GM19025 (cell line): ENCODE measurements around the gene CD7.
"Not testable (repeated sequence)": the region's sequence is repeated elsewhere in the genome, so short reads cannot be mapped to it uniquely, and the experiment has no call there.

Source experiments
- ATAC-seq: cut with Tn5 transposase; IDR thresholded peaks from one replicate; pipeline ENCODE4 v1.9.1; 2021; ENCODE audit warnings: mild to moderate bottlenecking, low read depth, moderate library complexity; ENCODE audit not compliant: unreplicated experiment

CD7 gene

DNA sequence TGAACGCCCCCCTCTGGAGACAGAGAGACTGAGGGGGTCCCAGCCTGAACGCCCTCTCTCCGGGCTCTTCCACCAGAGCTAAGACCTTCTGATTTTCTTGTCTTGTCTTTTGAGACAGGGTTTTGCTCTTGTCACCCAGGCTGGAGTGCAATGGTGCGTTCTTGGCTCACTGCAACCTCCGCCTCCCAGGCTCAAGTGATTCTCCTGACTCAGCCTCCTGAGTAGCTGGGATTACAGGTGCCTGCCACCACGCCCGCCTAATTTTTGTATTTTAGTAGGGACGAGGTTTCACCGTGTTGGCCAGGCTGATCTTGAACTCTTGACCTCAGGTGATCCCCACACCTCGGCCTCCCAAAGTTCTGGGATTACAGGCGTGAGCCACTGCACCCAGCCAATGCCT, 30.6 kb upstream of the CD7 start:
- not testable (repeated sequence) for ATAC-seq

DNA sequence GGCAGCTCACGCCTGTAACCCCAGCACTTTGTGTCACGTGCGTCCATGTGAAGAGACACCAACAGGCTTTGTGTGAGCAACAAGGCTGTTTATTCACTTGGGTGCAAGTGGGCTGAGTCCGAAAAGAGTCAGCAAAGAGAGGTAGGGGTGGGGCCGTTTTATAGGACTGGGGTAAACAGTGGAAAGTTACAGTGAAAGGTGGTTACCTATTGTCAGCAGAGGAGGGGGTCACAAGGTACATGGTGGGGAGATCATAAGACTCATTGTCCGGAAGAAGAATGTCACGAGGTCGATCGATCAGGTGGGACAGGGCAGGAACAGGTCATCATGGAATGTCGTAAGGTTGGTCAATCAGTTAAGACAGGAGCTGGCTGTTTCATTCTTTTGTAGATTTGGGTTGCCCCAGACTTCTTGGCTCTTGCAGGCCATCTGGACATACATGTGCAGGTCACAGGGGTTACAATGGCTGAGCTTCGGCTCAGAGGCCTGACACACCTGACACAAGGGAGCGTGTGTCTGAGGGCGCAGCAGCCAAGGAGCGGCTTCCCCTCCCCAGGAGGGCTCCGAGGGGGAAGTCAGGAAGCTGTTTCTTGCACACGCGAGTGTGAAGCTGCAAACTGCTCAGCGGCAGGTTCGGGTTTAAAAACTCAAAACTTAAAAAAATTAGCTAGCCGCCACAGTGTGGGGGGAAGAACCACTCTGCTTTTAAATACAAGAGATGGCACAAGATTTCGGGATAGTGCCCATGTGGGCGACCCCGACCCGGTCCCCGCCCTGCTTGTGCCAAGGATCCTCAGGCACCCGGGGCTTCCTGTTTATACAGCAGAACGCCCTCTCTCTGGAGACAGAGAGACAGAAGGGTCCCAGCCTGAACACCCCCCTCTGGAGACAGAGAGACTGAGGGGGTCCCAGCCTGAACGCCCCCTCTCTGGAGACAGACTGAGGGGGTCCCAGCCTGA, 29.2 kb upstream of the CD7 start:
- no peak for ATAC-seq

DNA sequence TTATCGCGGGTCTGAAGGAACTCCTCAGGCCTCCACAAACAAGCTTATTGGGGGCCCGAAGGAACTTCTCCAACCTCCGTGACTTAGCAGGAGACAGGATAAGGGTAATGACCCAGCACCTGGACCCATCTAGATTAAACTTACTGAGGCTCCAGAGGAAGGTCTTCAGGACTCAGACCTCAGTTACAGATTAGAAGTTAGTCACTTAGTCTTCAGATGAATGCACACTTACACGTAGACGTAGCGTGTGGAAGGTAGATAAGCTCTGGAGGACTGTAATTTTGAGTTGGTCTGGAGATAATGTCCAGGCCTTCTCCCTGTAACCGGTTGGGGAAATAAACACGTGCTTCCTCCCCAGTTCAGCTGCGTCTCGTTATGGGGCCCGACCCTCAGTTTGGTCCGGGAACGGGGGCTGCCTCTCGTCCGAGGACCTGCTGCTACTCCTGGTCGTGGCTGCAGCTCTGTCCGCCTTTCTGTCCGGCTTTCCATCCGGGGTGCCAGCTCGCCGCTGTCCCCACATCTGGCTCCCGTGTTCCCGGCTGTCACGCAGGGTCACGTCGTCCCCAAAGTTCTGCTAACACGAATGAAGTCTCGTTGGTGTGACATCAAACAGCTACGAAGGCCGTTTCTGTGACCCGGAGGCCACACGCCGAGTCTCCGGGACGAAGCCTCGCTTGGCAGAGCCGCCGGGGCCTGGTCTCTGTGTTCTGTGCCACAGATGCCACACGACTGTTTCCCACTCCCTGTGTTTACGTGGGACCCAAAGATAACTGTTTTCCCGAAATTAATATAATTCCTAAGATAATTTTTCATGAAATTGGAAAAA, 28.0 kb upstream of the CD7 start:
- no peak for ATAC-seq

DNA sequence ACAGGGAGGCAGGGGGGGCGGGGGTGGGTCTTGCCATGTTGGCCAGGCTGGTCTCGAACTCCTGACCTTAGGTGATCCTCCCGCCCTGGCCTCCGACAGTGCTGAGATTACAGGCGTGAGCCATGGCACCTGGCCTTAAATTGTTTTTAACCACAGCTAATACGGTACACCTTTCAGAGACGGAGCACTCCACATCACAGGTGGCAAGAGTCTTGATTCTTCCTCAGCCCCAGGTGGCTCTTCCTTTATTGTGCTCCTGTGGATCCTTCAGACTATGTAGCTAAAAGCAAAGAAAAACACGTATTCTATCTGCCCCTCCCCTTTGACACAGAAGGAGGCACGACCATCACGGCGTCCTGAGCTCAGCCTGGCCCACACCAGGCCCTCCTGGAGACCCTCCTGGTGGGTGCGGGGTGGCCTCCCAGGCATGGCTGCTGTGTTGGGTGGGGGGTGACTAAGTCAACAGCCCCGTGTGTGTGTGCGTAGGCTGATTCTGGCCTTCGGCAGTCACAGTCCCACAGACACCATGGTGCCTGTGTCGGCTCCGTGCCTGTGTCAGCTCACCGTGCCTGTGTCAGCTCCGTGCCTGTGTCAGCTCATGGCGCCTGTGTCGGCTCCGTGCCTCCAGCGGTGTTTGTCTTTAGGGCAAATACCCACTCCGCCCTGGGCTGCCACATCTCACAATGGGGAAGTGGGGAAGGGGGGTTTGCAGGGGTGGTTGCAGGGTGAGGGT, 26.9 kb upstream of the CD7 start:
- ATAC-seq, result no peak

DNA sequence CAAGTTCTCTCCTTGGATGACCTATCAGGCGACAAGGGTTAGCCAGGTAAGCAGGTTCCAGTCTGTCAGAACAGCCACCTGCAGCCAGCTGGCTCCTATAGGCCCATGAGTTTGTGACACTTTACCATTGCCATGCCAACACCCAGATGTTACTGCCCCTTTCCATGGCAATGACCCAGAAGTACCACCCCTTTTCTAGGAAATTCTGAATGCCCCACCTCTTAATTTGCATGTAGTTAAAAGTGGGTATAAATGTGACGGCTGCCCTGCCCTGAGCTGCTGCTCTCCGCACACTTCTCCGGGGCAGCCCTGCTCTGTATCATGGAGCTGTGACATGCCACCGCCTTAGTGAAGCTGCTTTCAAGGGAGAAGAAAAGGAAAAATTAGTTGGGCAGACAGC, 26.2 kb upstream of the CD7 start:
- ATAC-seq, result no peak

DNA sequence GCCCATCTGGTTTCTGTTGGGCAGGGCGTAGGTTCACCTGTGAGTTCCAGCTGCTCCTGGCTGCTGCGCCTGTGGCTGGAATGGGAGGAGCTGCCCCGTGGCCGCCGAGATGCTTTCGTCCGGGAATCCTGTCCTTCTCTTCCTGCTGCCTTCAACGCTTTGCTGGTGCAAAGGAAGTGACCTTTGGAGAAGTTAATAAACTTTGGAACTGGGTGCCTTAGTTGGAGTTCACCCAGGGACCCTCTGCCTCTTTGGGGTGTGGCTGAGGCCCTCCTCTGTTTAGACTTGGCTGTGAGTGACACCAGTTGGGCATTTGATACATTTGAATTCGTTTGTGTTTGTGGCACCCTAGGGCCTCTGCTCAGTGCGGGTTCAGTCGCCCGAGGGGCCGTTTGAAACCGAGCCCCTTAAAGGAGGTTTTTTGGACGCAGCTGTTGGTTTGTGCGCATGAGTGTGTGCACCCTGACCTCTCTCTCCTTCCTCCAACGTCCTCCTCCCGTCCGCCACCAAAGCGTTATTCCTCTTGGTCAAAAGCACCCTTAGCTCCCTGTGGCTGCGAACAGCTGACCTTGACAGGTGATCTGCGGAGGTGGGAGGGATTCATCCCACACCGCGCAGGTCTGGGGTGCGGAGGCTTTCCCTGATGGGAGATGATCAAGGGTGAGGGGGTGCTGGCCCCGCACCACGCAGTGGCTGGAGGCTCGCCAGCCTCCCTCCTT, 25.1 kb upstream of the CD7 start:
- ATAC-seq, result no peak

DNA sequence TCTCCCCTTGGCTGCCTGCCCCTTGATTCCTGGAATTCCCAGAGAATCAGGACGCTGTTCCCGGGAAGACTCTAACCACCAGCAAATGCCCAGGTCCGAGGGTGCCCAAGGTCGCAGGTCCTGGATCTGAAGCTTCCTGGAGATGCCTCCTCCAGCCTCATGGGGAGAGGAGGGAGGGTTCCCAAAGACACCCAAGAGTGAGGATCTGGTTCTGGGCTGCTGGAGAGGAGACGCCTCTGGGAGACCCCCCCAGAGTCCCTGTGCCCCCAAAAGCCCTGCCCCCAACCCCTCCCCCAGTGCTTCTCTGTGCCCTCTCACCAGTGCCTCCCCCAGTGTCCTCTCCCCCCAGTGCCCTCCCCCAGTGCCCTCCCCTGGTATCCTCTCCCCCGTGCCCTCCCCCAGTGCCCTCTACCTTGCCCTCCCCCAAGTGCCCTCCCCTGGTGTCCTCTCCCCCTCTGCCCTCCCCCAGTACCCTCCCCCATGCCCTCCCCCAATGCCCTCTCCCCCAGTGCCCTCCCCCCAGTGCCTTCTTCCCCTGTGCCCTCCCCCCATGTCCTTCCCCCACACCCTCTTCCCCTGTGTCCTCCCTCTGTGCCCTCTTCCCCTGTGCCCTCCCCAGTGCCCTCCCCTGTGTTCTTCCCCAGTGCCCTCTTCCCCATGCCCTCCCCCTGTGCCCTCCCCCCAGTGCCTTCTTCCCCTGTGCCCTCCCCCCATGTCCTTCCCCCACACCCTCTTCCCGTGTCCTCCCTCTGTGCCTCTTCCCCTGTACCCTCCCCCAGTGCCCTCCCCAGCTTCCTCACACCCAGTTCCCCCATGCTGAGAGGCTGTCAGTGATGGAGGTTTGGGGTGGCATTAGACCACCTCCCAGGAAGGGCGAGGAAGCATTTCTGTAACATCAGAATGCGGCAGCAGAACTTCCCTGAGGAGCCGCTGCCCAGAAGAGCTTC, 22.5 kb upstream of the CD7 start:
- ATAC-seq, result no peak

DNA sequence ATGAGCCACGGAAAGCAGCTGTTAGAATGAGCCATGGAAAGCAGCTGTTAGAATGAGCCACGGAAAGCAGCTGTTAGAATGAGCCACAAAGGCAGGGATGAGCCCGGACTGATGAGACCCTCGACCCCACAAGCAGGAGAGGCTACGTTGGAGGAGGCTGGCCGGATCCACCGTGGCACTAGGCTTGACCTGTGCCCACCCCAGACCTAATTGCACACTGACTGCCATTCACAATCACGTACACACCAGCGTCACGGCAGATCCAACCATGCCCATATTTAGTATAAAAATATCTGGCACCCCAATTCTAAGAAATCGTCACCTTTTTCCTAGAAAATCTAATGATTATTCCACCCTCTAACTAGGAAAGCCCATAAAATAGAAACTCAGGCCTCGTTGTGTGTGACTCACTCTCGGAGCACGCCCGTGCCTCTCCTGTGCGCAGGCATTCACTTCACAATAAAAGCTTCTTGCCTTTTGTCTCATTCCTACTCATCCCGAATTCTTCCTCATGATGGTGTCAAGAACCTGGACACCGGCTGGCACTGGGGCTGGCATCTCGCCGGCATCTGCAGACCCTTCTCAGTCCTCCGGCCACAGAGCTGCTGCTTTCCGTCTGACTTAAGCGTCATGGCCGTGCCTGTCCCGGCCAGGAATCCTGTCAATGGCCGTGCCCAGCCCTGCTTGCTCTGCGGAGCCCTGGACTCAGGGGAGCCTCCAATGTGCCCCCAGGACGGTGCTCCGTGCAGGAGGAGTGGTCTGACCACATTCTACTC, 21.6 kb upstream of the CD7 start:
- ATAC-seq, result no peak

DNA sequence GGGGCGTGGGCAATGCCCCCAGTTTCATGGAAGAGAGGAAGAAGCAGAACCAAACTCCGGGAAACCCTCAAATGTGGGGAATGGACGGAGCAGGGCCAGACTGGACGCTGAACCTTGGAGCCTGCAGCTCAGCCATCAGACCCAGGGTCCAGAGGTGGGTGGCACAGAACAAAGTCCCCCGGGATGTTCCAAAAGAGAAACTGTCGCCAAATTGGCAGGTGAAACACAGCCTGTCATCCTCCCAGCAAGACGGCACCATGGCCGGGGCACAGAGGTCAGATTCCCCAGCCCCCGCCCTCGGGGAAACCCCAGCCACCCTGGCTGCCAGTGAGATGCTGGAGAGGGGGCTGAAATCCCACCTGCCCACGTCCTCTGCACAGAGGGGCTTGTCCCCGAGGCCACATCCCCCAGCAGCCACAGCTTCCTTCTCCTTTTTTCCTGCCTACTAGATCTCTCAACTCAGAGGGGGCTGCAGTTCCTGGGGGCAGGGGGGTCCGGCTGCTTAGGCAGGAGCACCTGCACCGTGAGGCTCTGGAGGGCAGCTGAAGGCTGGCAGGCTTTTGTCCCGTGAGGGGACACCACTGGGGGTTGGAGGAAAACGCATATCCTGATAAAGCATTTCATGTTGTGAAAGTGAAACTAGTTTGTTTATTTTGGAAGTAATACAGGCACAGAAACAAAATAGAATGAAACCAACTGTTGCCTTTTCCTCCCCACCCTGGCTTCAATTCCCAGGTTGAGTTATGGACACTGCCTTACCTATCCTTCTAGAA, 17.4 kb upstream of the CD7 start:
- no peak for ATAC-seq

DNA sequence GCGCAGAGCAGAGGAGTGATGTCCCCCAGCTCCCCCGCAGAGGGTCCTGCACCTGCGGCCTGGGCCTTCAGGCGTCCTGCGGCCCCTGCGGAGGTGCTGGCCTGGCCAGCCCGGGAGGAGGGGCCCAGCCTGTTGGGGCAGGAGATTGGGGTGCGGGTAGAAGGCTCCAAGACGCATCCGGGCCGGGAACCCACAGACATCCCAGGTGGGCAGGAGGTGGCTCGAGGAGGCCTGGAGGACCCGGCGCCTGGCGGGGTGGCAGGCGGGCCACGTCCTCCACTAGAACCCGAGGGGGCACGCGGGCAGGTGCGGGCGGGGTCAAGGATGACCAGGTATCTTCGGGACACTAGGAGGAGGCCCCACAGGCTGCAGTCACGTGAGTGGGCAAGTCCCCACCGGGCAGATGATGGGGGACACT, 16.8 kb upstream of the CD7 start:
- ATAC-seq, result no peak

DNA sequence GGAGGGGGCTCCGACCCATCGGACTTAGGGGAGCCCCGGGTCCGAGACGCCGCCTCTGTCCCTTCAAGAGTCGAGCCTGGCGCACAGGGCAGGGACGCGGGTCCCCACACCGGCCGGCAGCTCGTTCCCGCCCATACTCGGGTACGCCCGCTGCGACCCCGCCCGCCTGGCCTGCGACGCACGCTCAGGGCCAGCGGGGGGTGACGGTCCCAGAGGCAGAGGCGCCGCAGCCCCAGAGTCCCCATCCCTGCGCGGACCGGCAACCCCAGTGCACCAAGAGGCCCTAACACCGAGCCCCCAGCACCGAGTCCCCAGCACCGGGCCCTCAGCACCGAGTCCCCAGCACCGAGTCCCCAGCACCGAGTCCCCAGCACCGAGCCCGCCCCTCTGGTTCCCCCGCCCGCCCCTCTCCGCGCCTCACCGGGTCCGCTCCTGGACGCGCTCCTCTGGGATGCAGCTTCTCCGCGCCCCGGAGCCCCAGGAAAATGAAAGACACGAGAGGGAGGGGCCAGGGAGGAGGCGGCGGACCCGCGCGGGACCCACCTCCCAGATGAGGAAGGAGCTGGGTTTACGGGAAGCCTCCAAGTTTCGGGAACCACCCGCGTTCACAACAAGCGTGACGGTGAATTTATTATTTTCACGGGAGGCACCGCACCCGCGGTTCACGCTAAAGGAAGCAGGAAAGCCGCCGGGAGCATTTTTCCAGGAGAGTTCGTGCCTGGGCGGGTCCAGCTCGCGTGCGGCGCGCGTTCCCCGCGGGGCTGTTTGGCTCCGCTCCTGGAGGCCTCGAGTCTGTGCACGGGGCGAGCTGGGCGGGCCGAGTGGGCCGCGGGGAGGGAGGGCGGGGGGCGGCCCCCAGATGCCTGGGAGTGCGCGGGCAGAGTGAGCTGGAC, 16.1 kb upstream of the CD7 start, which contains the start of gene SECTM1:
TSS of gene SECTM1 (minus strand) at position 488 of the 893 bp plus-strand sequence. CDS start 6,526 bp downstream, outside the sequence.
- no peak for ATAC-seq

DNA sequence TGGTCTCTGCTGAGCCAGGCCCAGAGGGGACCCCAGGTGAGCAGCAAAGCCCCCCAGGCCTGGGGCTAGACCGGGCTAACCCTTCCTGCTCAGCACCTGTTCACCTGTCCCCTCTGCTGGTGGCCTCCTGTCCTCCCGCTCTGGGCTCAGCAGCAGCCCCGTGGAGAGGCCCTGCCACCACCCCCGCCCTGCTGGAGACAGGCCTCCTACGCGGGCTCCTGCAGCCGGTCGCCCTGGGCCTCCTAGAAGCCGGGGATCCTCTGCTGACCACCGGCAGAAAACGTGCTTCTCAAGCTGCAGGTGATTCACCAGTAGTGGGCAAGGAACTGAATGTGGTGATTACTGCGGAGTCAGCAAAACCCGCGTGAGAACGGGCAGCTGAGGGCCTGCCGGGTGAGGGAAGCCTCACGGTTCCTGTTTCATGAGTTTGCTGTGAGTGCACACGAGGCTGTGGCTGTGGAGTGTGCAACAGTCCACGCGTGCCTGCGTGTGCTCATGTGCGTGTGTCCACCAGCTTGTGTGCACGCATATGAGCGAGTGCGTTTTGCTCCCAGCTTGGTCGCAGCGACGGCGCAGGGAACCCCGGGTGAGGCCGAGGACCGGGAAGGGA, 15.4 kb upstream of the CD7 start:
- ATAC-seq, result no peak

DNA sequence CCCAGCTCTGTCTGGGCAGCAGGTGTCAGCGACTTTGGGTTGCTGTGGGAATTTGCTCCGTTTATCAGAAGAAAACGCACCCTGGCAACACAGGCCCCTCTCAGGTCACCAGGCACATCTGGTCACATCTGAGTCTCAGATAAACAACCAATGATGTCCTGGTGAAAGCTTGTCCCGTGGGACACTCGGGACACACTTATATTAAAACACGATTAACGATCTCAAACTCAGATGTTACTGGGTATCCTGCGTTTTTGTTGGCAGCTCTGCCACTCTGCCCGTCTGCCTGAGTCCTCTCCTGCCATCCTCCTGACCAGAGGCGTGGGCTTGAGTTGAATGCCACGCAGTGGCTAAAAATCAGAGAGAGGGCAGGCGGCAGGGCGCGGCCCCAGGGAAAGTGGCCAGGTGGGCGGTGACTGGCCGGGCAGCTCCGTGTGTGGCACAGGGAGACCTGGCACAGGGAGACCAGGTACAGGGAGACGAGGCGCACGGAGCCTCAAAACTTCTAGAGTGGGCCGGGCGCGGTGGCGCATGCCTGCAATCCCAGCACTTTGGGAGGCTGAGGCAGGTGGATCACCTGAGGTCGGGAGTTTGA, 14.0 kb upstream of the CD7 start:
- no peak for ATAC-seq

DNA sequence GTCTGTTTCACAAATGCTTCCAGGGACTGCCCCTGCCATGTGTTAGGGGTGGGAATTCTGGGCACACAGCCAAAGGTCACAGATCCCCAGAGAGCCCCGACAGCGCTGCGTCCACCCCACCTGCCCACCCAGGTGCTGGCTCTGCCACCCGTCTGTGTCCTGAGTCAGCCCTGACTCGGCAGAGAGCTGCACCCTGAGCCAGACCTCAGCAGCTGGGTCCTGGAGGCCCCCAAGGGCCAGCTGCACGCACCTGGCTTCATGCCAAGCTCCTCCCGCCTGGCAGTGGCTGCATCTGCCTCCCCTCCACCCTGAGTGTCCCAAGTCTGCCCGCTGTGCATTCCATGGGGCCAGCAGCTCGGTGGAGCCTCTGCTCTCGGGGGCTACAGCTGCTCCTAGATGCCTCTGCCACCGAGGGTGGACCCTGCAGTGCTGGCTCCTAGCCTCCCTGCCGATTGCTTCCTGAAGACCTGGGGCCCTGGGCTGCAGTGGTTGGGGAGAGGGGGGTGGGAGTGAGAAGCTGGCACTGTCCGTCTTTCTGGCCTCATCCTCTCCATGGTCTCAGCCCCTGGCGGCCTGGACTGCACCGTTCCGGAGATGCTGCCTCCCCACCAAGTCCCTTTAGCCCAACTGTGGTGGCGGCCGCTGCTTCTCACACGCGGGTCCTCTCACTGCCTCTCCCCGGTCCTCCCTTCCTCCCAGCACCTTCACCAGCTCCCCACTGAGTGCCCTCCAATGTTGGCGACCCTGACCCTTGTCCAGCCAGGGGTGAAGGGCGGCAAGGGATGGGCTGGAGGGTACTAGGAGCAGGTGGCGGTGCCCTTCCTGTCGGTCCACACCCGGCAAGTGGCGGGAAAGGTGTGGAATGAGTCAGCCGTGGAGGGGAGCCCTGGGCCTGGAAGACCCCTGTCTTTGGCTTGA, 13.2 kb upstream of the CD7 start:
- ATAC-seq, result no peak
